Germinal center (tissue), 1 donor: ENCODE data around the gene SHOC2.
A peak's percentile ranks its signal among the peaks of the same experiment; 100 is the strongest.

Source experiments
- DNase-seq: peaks from one replicate; pipeline ENCODE4 v3.0.0; 2012; ENCODE audit warnings: mixed read lengths, low spot score

SHOC2 gene

DNA sequence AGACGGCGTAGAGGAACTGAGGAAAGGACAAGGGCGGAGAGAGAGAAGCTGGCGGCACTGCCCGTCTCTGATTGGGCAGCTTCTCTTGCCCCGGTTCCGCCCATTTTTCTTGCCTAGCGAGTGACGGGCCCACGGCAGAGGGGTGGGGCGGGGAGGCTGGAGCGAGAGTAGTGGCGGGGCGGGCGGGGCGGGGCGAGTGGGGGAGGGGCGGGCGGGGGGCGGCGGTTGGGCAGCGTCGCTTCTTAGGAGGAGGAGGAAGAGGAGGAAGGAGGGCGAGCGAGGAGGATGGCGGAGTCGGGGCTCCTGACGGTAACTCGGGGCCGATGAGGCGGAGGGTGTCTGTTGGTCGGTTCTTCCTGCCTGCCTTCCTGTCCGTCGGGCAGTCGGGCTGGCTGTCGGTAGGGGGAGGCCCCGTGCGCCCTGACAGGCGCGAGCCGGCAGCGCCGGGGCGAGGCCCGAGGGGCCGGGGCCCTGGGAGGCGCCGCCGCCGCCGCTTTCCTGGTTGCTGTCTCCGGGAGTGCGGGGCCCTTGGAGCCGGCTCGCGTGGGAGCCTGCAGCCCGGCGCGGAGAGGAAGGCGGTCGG is at the start of gene SHOC2:
TSS of gene SHOC2 (plus strand) at position 256 of the 583 bp plus-strand sequence. CDS start 44,755 bp downstream, outside the sequence.
- no peak for DNase-seq

DNA sequence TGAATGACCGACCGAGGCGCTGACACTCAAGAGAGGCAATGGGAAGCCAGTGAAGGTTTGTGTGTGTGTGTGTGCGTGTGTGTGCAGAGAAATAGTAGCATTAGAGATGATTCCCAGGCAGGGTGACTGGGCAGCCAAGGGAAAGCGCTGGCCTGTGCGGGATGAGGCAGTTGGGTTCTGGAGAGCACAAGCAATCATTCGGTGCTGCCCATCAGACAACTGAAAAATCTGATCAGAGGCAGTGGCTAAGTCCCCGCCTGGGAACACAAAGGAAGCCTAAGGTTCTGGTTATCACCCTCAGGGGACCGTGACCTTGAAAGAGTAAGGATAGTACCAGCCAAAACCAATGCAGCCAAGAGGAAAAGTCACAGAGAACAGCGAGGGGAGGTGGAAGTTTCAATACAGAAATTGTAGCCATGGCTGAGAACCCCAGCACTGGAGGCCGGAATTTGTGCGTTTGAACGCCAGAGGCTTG is 48.5 kb upstream of the SHOC2 start:
- DNase-seq: no peak

- peak; percentile 88 for DNase-seq
Observed at GRCh38 chr10:110871298-110872084, 47.9 kb upstream of the SHOC2 start, which contains the start of gene PDCD4. TSS of gene PDCD4 (plus strand) at chr10:110871928. CDS start at chr10:110876028, 4,100 bp downstream.

DNA sequence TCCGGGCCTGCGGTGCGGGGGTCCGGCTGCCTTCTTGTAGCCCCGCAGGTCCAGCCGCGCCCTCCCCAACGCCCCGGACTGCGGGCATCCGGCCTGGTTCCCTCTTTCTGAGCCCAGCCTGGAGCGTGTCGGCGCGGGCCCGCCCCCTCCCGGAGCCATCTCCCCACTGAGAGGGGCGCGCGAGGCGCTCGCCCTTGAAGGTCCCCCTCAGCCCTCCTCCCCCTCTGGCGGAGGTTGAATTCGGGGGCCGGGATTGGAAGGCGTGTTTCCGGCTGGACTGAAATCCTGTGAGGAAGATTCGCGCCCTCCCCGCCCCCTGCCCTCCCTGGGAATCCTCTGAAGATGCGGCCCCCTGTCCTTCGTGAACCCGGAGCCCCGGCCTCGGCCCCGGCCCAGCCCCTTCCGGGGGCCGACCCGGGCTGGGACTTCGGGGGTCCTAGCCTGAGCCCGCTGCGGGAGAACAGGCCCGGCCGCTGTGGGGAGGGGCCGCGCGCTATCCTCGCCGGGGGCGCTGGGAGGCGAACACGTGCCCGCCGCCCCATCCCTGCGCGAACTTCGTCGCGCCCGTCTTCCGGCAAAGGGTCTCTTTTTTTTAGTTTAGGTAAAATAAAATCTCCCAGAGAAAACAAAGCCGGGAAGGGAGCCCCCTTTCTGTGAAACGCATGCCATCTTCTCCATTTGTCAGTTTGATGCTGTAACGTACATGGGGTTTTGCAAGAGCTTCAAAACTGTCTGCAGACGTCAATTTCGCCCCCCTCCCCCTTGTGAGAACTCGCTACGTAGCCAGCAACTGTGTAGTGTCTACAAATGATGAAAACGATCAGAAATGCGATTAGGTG is 47.0 kb upstream of the SHOC2 start:
- peak; percentile 44 for DNase-seq

DNA sequence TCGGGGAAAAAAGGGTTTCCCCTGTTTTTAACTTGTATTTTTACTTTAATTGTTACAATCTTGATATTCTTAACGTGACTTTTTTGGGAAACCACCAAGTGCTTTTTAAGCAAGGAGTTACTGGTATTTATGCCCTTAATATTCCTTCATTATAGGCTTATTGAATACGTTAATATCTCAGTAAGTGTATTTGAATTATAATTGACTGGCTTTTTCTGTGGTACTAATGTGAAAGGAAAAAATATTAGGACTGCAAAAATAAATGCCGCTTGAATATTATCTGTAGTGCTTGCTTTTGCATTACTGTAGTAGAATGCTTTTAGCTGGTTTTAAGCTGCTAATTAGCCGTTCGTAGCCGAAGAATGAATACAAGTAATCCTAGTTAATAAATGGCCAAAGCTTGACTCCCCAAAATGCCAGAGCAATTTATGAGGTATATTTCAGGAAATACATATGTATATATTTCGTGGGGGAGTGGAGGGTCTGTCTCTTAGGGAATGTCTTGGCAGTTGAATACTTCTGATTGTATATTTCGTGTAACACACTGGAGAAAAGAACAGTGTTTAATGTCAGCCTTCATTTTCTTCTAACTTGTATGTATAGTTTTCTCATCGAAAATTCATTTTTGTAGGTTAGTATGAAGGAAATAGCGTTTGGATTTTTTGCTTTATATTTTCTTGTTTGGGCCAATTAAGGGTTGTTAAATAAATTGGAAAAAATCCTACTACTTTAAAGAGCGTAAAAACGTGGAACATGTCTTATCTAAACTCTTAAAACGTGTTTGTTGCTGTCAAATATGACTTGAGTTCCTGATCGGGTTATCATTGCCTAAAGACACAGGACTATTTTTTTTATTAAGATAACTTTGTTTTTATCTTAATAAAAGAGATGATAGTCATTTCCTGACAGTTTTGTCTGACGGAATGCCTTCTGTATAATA is 46.1 kb upstream of the SHOC2 start:
- DNase-seq: no peak

GRCh38 chr10:110873951-110874350 is 45.5 kb upstream of the SHOC2 start:
- DNase-seq: no peak

- no peak for DNase-seq
Observed at GRCh38 chr10:110876000-110876399, 43.4 kb upstream of the SHOC2 start.

- no peak for DNase-seq
Observed at GRCh38 chr10:110876788-110877187, 42.6 kb upstream of the SHOC2 start.

GRCh38 chr10:110880012-110880411 is 39.4 kb upstream of the SHOC2 start:
- no peak for DNase-seq

GRCh38 chr10:110881247-110881646 is 38.2 kb upstream of the SHOC2 start:
- no peak for DNase-seq

DNA sequence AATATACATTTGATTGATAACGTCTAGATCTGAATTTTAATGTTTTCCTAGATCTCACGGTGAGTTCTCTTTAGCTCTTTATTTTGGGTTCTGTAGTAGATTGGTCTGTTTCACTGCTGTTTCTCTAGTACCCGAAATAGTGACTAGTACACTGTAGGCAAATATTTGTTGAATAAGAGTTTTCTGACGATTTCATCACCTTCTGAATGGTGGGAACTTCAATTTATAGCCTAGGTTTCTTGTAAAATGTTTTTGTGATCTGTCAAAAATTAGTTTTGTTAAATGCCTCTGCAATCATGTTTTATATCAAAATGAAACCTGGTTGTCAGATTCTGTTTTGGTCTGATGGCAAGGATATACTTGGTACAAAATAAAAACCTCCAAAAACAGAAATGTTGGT is 37.5 kb upstream of the SHOC2 start:
- DNase-seq: no peak

DNA sequence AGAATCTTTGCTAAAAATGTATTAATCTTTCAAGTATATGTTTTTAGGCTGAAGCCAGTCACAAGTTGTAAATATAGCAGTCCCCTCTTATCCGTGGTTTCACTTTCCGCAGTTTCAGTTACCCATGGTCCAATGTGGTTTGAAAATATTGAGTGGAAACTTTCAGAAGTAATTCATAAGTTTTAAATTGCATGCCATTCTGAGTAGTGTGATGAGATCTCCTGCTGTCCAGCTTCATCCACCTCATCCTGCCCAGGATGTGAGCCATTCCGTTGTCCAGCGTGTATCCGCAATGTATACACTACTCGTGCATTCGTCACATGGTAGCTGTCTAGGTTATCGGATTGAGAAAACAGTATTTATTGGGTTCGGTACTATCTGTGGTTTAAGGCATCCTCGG is 35.5 kb upstream of the SHOC2 start:
- no peak for DNase-seq

GRCh38 chr10:110885932-110886674 is 33.3 kb upstream of the SHOC2 start:
- no peak for DNase-seq

- DNase-seq: no peak
Observed at GRCh38 chr10:110887560-110887959, 31.8 kb upstream of the SHOC2 start.

DNA sequence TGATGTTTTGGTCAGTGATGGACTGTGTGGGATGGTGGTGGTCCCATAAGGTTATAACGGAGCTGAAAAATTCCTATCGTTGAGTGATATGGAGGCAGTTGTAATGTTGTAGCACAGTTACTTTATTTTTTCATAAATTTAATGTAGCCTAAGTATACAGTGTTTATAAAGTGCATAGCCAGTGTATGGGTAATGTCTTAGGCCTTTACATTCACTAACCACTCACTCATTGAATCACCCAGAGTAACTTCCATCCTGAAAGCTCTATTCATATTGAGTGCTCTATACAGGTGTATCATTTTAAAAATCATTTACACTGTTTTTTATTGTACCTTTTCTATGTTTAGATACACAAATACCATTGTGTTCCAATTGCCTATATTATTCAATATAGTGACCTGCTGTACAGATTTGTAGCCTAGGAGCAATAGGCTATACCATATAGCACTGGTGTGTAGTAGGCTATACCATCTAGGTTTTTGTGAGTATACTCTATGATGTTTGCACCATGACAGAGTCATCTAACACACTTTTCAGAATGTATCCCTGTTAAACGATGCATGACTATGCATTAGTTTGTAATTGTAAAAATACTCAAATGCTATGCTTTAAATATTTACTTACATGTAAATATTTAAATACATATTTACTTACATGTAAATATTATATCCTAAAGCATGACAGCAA is 26.7 kb upstream of the SHOC2 start:
- no peak for DNase-seq

DNA sequence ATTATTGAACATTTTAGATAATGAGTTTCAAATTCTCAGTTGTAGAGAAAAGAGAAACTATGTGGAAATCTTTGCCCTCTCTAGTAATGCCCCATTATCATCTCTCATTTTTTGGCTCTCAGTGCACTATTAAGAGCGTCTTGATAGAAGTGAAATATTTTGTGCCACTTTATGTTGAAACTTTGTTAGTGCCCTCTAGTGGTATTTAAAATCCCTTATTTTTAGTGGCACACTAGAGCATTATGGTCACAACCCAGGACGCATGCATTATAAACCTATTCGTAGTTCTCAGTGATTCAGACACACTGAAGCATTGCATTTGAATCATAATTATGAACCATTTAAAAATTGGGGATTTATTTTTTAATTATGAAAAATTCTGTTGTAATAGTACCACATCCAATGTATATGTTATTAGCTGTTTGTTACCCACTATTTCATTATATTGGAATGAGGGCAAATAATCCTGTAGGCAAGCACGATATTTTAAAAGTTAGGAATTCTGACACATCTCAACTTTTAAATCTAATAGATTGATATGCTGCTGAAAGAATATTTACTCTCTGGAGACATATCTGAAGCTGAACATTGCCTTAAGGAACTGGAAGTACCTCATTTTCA is 25.7 kb upstream of the SHOC2 start:
- peak; percentile 53 for DNase-seq

- no peak for DNase-seq
Observed at GRCh38 chr10:110897184-110897583, 22.2 kb upstream of the SHOC2 start.

GRCh38 chr10:110898391-110898790 is 21.0 kb upstream of the SHOC2 start:
- DNase-seq: no peak

DNA sequence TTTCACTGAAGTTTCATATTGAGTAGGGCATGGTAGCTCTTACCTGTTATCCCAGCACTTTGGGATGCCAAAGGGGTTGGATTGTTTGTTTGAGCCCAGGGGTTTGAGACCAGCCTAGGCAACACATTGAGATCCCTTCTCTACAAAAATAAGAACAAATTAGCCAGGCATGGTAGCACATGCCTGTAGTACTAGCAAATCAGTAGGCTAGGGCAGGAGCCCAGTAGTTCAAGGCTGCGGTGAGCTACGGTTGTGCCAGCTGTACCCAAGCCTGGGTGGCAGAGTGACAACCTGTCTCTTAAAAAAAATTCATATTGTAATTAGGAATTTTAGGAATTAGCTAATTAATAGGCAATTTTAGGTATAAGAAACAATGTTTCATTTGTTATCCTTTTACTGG is 18.4 kb upstream of the SHOC2 start:
- DNase-seq: no peak
